H1 (cell line): ENCODE measurements around the gene PTPRF. TPM values are rescaled to one million over a fixed set of nuclear protein-coding genes. Genes with fewer than 3 reads are reported as not detected.

ENCODE experiments used
- ATF3 ChIP-seq: IDR thresholded peaks from 2 replicates; pipeline ENCODE4 v1.6.1; 2011; ENCODE audit warnings: low read depth, mild to moderate bottlenecking, low read length; ENCODE audit not compliant: insufficient read depth
- CBX5 ChIP-seq: fragments of 300-800, 300-1000 bp; sonication (generic); IDR thresholded peaks from 2 replicates; pipeline ENCODE4 v1.7.1; 2016; ENCODE audit warnings: antibody characterized with exemption, low read length, low read depth
- CBX8 ChIP-seq: fragments of 300-800, 300-1000 bp; sonication (generic); IDR thresholded peaks from 2 replicates; pipeline ENCODE4 v1.7.1; 2016; ENCODE audit warnings: low read depth, low read length, borderline replicate concordance
- CTCF ChIP-seq, 3 experiments: IDR thresholded peaks; 1 replicate in 2 of 3; 2 replicates in 1 of 3; pipeline versions ENCODE4 v1.5.1 to v1.6.1; 2011; ENCODE audit warnings: low read length in 3 of 3, mild to moderate bottlenecking in 3 of 3, inconsistent platforms in 2 of 3, low read depth in 1 of 3, moderate library complexity in 1 of 3; ENCODE audit not compliant: insufficient read depth in 1 of 3; ENCODE audit errors: control extremely low read depth in 1 of 3
- EP300 ChIP-seq, 2 experiments: IDR thresholded peaks; 1 replicate in 1 of 2; 2 replicates in 1 of 2; pipeline ENCODE4 v1.6.1; 2011 to 2012; ENCODE audit warnings: low read depth in 2 of 2, low read length in 2 of 2, mild to moderate bottlenecking in 2 of 2, borderline replicate concordance in 1 of 2, inconsistent platforms in 1 of 2, moderate library complexity in 1 of 2
- RFX5 ChIP-seq: IDR thresholded peaks from 2 replicates; pipeline ENCODE4 v1.6.1; 2011; ENCODE audit warnings: low read depth, low read length, improper control_type of control experiment, borderline replicate concordance
- SIN3A ChIP-seq, 2 experiments: IDR thresholded peaks in 1 of 2; conservative IDR thresholded peaks in 1 of 2; 2 replicates each; pipeline ENCODE4 v1.6.1; 2011 to 2012; ENCODE audit warnings: low read length in 2 of 2, improper control_type of control experiment in 1 of 2, low read depth in 1 of 2, mild to moderate bottlenecking in 1 of 2
- SP2 ChIP-seq: IDR thresholded peaks from 2 replicates; pipeline ENCODE4 v1.6.1; 2012; ENCODE audit warnings: mild to moderate bottlenecking, low read length, inconsistent platforms
- polyA plus RNA-seq, 7 experiments: library from polyadenylated mRNA; depleted of rRNA in 3 of 7; stranded (reverse) in 5 of 7; unstranded in 2 of 7; fragments of >200 nt in 5 of 7; fragments of 200-250 nt in 2 of 7; gene quantifications; 1 replicate in 5 of 7; 2 replicates in 1 of 7; 4 replicates in 1 of 7; pipeline versions ENCODE4 v1.2.1 to v1.2.3, GENCODE V29; 2011 to 2013; ENCODE audit warnings: missing spikeins in 2 of 7, mixed read lengths in 2 of 7
- total RNA-seq: library from RNA; stranded (reverse); fragmentation: NEBNext Ultra II Directional; extraction: Animal tissue kit (Norgen Biotek cat#: 25700); gene quantifications from 2 replicates; pipeline ENCODE4 v1.2.1, GENCODE V29; 2021

PTPRF gene
- total and polyA plus RNA-seq, 2 of the 8 experiments (the other 6 are each of a cell fraction or from before 2014, with no cell fraction given), result 136 to 231 TPM

GRCh38 chr1:43540653-43541071 is 10.0 kb downstream of the PTPRF start (continued):
- TF ChIP-seq CTCF (IDR thresholded peaks at IDR 0.05; ENCODE audit: control extremely low read depth in 1 of 3, insufficient read depth in 1 of 3, low read depth in 1 of 3, low read length in 3 of 3) (no peak), CBX8 (no peak), SP2 (no peak), RFX5 (no peak), SIN3A (conservative IDR thresholded peaks at IDR 0.05 in 1 of 2, IDR thresholded peaks at IDR 0.05 in 1 of 2; ENCODE audit: low read depth in 1 of 2, low read length in 2 of 2) (no peak), ATF3 (no peak), CBX5 (no peak), EP300 (IDR thresholded peaks at IDR 0.05; ENCODE audit: borderline replicate concordance in 1 of 2, low read depth in 2 of 2, low read length in 2 of 2) (no peak)
